ENCODE results near the gene HMGCS2.

DNA sequence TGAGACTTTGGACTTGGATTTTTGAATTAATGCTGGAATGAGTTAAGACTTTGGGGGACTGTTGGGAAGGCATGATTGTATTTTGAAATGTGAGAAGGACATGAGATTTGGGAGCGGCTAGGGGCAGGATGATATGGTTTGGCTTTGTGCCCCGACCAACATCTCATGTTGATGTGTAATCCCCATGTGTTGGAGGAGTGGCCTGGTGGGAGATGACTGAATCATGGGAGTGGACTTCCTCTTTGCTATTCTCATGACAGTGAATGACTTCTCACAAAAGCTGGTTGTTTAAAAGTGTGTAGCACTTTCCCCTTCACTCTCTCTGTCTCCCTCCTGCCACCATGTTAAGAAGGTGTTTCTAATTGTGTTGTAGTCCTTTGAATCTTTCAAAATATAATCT, 66.3 kb downstream of the HMGCS2 start:
- TF ChIP-seq YY1 (IDR thresholded peaks at IDR 0.05) (no peak), RAD21 (IDR thresholded peaks at IDR 0.05) (no peak), EGR1 (IDR thresholded peaks at IDR 0.05; ENCODE audit: low read depth in 2 of 2) (no peak), RXRA (IDR thresholded peaks at IDR 0.05) (no peak), SP1 (IDR thresholded peaks at IDR 0.05) (no peak), TAF1 (conservative IDR thresholded peaks at IDR 0.05) (no peak), MAX (IDR thresholded peaks at IDR 0.05) (no peak)
- TF ChIP-seq, protein P1, sequence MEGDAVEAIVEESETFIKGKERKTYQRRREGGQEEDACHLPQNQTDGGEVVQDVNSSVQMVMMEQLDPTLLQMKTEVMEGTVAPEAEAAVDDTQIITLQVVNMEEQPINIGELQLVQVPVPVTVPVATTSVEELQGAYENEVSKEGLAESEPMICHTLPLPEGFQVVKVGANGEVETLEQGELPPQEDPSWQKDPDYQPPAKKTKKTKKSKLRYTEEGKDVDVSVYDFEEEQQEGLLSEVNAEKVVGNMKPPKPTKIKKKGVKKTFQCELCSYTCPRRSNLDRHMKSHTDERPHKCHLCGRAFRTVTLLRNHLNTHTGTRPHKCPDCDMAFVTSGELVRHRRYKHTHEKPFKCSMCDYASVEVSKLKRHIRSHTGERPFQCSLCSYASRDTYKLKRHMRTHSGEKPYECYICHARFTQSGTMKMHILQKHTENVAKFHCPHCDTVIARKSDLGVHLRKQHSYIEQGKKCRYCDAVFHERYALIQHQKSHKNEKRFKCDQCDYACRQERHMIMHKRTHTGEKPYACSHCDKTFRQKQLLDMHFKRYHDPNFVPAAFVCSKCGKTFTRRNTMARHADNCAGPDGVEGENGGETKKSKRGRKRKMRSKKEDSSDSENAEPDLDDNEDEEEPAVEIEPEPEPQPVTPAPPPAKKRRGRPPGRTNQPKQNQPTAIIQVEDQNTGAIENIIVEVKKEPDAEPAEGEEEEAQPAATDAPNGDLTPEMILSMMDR (IDR thresholded peaks at IDR 0.05; ENCODE audit: low read depth, low read length, missing input control): no peak
- TF ChIP-seq, protein P2, sequence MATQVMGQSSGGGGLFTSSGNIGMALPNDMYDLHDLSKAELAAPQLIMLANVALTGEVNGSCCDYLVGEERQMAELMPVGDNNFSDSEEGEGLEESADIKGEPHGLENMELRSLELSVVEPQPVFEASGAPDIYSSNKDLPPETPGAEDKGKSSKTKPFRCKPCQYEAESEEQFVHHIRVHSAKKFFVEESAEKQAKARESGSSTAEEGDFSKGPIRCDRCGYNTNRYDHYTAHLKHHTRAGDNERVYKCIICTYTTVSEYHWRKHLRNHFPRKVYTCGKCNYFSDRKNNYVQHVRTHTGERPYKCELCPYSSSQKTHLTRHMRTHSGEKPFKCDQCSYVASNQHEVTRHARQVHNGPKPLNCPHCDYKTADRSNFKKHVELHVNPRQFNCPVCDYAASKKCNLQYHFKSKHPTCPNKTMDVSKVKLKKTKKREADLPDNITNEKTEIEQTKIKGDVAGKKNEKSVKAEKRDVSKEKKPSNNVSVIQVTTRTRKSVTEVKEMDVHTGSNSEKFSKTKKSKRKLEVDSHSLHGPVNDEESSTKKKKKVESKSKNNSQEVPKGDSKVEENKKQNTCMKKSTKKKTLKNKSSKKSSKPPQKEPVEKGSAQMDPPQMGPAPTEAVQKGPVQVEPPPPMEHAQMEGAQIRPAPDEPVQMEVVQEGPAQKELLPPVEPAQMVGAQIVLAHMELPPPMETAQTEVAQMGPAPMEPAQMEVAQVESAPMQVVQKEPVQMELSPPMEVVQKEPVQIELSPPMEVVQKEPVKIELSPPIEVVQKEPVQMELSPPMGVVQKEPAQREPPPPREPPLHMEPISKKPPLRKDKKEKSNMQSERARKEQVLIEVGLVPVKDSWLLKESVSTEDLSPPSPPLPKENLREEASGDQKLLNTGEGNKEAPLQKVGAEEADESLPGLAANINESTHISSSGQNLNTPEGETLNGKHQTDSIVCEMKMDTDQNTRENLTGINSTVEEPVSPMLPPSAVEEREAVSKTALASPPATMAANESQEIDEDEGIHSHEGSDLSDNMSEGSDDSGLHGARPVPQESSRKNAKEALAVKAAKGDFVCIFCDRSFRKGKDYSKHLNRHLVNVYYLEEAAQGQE (IDR thresholded peaks at IDR 0.05): no peak
